HT-29 (cell line): Measurements from ENCODE around the gene PFDN2. TPM values are rescaled to one million over a fixed set of nuclear protein-coding genes. Genes with fewer than 3 reads are reported as not detected.
"Not testable (repeated sequence)": the region's sequence is repeated elsewhere in the genome, so short reads cannot be mapped to it uniquely, and the experiment has no call there.

Experiments used
- DNase-seq: peaks from one replicate; pipeline ENCODE4 v3.0.0-alpha.2; 2015; ENCODE audit warnings: low spot score
- total RNA-seq: library from RNA; depleted of rRNA; stranded (reverse); fragments of >200 nt; shearing (Covaris generic); gene quantifications from 2 replicates; pipeline ENCODE4 v1.2.3, GENCODE V29; 2014

PFDN2 gene
- total RNA-seq, 1 experiment from 2014 or later = 70.5 TPM

- peak; percentile 77 for DNase-seq
Measured at GRCh38 chr1:161139766-161140165, 21.9 kb upstream of the PFDN2 start.

DNA sequence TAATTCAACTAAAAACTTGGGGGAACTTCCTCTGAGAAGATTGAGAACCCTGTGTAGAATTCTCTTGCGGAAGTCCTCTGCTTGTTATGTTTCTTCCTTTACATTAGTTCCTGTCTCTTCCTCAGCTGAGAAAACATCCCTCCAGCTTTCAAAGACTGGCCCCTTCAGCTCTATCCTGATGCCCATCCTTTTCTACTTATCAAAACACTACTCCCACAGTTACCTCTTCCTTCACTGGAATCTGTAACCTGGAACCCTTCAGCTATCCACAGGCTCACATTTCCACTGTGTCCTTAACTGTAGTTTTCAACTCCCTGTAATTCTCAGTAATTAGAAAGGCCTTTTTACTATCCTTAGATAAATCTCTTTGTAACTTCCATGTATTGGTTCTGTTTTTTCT lies 20.6 kb upstream of the PFDN2 start:
- DNase-seq = no peak

- DNase-seq = no peak
Measured at GRCh38 chr1:161137881-161138280, 20.0 kb upstream of the PFDN2 start.

- DNase-seq = no peak
Measured at GRCh38 chr1:161133220-161133740, 15.4 kb upstream of the PFDN2 start.

DNA sequence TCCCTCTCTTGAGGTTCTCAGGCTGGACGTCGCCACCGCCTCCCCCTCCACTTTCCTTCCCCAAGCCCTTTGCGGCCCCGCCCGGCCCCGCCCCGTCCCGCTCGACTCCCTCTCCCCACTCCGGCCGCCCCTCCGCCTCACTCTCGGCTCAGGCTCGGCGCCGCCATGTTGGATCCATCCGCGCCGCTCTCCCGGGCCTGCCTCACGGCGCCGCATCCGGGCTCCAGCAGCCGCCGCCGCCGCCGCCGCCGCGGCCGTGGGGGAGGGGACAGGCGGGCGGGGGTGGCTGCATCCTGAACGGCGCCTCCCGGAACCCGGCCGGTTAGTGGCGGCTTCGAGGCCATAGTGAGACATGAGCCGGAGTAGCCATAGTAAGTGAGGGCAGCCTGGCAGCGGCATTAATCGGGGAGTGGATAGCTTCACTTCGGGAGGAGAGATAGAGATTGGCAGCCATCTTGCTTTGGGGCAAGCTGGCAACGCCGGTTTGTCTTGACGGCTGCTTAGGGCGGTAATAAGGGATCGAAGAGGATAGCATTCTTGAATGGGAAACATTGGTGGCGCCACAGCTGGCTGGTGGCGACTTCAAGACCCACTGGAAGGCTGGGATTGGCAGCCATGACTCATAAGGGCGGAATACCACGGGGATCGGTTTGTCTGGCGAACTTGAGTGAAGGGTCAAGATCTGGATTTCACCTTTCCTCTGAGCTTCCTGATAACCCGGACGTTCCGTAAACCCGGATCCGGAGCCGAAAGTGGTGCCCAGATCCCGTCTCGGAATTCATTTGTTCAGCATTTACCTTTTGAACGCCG lies 14.8 kb upstream of the PFDN2 start, which contains the start of gene DEDD:
DEDD (minus strand) TSS at position 258 of the 810 bp plus-strand sequence. CDS start 8,205 bp downstream, outside the sequence.
- DNase-seq = peak; percentile 90

DNA sequence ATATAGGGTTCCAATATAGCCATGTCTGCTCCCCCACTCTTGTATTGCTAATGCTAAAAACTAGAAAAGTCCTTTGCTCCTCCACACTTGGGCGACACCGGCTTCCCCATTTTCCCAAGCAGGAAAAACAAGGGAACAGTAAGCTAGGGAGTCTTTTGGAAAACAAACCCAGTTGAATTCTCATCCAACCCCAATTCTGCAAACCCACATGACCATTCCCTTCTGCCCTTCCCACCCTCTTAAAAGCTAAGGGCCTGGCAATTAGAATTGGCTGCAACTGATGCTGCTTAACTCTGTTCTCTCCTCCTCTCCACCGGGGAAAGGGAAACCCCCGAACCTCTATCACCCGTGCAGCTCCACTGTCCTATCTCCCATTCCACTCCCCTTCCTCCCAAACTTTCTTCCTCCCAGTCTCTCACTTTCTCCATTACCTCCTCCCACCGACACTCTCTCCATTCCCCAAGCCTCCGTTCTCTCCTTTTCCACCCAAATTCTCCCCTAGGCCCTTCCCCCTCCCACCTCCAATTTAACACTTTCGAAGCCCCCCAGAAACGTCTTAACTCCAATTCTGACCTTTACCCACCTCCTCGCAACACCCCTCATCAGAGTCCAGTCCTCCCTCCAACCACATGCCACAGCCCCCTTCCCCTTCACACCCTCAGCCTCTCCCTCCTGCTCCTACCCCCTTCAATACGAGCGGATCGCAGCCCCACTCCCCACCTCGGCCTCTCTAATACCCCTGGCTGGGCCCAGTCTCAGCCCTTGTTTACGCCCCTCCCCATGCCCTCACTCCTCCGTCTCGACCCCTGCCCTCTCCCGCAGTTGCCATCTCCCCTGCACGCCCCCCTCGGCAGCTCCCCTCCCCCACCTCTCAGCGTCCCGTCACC lies 13.9 kb upstream of the PFDN2 start:
- peak; percentile 15 for DNase-seq

DNA sequence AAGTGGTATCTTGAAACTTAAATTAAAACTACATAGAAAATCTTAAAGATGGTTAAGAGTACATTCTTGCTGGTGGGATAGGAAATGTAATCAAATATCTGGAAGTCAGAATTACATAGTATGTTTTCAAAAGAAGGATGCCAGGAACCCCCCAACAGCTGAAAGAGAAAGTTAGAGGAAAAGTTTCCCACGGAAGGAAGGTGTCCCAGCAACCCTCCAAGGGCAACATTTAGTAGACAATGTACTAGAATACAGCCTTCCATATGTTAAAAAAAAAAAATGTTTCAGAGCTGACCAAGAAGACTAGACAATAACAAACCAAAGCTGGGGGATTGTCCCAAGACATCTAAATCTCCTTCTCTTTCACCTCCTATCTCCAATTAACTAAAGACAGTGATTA lies 12.4 kb upstream of the PFDN2 start:
- no peak for DNase-seq

GRCh38 chr1:161128591-161129420 lies 11.0 kb upstream of the PFDN2 start:
- DNase-seq = no peak

GRCh38 chr1:161127649-161128048 lies 9.8 kb upstream of the PFDN2 start:
- DNase-seq = no peak

- DNase-seq = no peak
Measured at GRCh38 chr1:161122967-161123366, 5.1 kb upstream of the PFDN2 start.

DNA sequence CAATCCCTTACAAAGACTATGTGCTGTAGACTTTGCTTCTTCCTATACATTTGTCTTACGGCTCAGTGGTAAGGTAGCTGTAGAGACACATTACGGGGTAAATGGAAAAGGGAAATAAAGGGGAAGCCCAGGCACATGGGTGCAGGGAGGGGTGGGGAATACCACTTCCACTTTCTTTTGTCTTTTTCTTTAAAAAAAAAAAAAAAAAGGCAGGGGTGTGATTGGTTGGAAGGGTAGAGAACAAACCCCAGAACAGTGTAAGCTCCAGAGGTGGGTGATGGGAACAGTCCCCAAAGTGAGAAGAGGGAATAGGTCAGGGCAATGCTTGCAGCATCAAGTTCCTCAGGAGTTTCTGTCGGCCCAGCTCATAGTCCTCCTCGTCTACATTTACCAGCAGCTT lies 4.0 kb upstream of the PFDN2 start:
- DNase-seq = no peak

DNA sequence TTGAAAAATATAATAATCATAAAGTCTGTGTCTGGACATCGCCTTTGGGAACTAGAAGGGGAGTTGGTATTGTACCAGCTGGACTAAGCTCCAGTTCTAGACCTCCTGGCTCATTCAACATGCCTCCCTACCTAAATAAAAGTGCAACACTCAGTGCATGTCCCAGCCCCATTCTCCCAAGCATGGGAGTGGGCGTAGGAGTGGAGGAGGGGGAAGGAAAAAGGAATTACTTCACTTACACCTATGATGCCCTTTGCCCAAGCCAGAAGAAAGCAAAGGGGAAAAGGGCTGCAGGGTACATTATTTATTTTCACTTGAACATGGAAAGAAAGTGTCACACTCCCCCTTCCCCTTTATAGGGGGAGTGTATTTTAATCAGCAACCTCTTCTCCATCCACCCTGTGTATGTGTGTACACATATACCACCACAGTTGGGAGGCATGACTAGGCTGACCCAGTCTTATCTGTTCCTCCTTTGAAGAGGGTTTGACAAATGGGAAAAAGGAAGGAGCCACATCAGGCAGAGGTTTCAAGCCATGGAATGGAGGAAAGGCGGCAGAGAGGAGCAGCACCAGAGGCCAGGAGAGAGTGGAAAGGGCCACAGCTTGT lies 3.3 kb upstream of the PFDN2 start:
- no peak for DNase-seq

DNA sequence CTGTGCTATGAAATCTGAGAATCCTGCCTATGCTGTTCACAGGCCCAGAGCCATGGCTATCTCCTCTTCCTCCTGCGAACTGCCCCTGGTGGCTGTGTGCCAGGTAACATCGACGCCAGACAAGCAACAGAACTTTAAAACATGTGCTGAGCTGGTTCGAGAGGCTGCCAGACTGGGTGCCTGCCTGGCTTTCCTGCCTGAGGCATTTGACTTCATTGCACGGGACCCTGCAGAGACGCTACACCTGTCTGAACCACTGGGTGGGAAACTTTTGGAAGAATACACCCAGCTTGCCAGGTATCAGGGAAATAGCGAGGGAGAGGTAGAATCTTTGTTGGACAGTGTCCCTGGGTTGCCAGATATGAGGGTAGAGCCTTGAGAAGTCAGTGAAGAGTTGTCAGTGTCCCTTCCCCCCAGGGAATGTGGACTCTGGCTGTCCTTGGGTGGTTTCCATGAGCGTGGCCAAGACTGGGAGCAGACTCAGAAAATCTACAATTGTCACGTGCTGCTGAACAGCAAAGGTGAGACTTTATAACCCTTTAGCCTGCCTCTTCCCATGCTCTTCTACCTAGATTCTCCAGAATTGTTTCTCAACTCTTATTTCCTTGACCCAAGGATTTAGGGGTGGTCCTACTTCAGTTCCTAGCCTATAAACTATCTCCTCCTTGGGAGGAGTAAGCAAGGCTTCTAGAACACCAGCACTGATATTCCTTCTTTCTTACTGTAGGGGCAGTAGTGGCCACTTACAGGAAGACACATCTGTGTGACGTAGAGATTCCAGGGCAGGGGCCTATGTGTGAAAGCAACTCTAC lies 1.5 kb upstream of the PFDN2 start:
- DNase-seq = peak; percentile 78

- not testable (repeated sequence) for DNase-seq
Measured at GRCh38 chr1:161115961-161116360, 1.9 kb downstream of the PFDN2 start.

DNA sequence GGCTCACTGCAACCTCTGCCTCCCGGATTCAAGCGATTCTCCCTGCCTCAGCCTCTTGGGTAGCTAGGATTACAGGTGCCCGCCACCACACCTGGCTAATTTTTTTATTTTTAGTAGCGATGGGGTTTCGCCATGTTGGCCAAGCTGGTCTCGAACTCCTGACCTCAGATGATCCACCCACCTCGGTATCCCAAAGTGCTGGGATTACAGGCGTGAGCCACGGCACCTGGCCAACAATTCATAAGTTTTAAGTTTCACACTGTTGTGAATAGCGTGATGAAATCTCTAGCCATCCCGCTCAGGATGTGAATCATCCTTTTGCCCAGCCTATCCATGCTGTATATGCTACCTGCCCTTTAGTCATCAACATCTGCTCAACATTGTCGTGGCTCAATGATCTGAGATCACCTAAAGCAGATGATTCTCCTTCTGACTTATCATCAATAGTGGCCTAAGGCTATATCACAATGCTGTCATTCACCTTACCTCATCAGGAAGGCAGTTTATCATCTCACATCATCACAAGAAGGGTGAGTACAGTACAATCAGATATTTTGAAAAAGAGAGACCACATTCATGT lies 2.6 kb downstream of the PFDN2 start:
- peak; percentile 29 for DNase-seq

- no peak for DNase-seq
Measured at GRCh38 chr1:161114556-161114955, 3.3 kb downstream of the PFDN2 start.

GRCh38 chr1:161113915-161114314 lies 3.9 kb downstream of the PFDN2 start:
- no peak for DNase-seq

- DNase-seq = no peak
Measured at GRCh38 chr1:161111527-161111926, 6.3 kb downstream of the PFDN2 start.

- no peak for DNase-seq
Measured at GRCh38 chr1:161111117-161111516, 6.7 kb downstream of the PFDN2 start.

DNA sequence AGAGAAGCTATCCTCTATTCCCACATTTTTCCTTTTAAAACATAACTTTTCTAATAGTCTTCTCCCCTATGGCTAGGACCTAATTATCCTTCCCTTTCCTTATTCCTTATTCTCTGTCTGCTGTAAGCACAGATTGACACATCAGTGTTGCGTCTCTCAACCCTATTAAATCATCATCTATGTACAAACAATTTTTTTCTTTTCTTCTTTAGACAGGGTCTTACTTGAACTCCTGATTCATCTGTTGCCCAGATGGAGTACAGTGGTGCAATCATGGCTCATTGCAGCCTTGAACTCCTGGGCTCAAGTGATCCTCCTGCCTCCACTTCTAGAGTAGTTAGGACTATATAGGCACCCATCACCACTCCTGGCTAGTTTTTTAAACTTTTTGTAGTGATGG lies 11.4 kb downstream of the PFDN2 start:
- DNase-seq = no peak
